Posterior vena cava (tissue), 2 donors: Measurements from ENCODE around the gene GABRR2. TPM values are rescaled to one million over a fixed set of nuclear protein-coding genes. Genes with fewer than 3 reads are reported as not detected.
"Not testable (repeated sequence)": the region's sequence is repeated elsewhere in the genome, so short reads cannot be mapped to it uniquely, and the experiment has no call there.

Experiments
- DNase-seq: peaks from one replicate; pipeline ENCODE4 v3.0.0-alpha.2; 2020; ENCODE audit warnings: low spot score
- intact Hi-C, 2 donors: fragments of 100-400 bp; cut with DNase I; formaldehyde crosslinking; loops; one replicate each; pipeline versions ENCODE4 v1.14.1 to v1.14.2; 2022 to 2023
- total RNA-seq, 2 donors: library from RNA; stranded (reverse); fragmentation: NEBNext Ultra II Directional; extraction: Animal tissue kit (Norgen Biotek cat#: 25700); gene quantifications; one replicate each; pipeline ENCODE4 v1.2.1, GENCODE V29; 2021
- donor health status: DM: yes; HTN: yes; CAD: no.
- donor health status: DM: yes; HTN: yes; CAD: no.

Gene GABRR2
- total RNA-seq, 2 donors from 2014 or later = 0.93 to 1.7 TPM

DNA sequence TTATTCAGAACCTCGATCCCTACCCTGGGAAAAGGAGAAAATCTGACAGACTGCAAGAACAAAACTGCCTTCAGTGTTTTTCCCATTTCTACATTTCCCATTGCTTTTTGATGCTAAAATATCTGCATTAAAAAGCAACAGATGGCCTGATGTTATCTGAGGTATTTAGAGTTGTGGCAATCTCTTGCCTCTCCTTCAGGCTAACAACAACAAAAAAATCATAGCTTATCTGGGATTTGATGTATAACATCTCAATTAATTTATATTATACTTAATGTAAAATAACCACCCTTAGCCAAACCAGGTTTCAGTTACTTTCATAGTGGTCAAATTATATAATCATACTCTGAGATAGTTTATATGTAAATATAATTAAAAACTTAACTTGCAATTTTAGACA is 15.8 kb upstream of the GABRR2 start:
- intact Hi-C loops = no loop called here
- DNase-seq = no peak

DNA sequence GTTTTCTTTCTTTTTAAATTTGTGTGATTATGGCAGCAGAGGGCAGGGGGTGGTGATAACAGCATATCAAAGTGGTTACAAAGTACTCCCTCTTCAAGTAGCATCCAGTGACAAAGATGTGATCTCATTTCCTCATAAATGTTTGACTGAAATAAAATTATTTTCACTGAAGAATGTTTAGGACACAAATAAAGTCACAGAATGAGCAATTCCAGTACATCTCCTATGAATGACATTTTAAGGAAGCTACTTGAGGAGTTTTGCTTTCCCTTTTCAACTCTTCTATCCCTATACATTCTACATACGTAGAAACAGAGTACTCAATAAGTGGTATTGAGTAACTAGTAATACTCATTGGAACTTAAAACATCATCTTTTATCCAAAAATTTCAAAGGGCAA is 13.9 kb upstream of the GABRR2 start:
- intact Hi-C loops = no loop called here
- no peak for DNase-seq

DNA sequence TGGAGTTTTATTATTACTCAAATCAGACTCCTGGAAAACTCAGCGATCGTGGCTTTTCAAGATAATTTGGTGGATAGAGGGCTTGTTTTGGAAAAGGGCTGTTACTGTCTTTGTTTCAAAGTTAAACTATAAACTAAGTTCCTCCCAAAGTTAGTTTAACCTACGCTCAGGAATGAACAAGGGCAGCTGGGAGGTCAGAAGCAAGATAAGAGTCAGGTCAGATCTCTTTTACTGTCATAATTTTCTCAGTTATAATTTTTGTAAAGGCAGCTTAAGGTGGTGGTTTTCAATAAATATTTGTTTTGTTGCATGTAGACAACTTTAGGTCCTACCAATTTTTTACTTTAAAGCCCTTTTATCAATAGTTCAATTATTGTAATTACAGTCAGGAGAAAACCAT is 9.2 kb upstream of the GABRR2 start:
- no peak for DNase-seq
- intact Hi-C loops = no loop called here

DNA sequence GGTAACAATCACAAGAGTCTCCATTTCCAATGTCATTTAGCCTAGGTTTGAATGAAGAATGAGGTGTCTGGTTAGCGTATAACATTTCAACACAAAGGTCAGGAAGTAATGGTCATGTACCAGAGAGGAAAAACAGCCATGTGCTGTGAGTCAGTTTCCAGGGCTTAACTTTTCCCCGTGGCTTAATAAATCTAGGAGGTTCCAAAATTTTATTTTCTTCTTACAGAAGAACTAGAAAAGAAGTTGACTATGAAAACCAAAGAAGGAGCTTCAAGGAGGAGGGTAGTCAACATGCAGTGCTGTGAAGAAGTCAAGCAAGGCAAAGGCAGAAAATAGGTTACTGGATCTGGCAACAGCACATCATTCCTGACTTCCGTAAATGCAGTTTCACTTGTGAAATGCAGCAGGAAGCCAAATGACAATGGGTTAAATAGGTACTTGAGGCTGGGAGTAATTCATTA is 8.4 kb upstream of the GABRR2 start:
- no peak for DNase-seq
- intact Hi-C loops = no loop called here

DNA sequence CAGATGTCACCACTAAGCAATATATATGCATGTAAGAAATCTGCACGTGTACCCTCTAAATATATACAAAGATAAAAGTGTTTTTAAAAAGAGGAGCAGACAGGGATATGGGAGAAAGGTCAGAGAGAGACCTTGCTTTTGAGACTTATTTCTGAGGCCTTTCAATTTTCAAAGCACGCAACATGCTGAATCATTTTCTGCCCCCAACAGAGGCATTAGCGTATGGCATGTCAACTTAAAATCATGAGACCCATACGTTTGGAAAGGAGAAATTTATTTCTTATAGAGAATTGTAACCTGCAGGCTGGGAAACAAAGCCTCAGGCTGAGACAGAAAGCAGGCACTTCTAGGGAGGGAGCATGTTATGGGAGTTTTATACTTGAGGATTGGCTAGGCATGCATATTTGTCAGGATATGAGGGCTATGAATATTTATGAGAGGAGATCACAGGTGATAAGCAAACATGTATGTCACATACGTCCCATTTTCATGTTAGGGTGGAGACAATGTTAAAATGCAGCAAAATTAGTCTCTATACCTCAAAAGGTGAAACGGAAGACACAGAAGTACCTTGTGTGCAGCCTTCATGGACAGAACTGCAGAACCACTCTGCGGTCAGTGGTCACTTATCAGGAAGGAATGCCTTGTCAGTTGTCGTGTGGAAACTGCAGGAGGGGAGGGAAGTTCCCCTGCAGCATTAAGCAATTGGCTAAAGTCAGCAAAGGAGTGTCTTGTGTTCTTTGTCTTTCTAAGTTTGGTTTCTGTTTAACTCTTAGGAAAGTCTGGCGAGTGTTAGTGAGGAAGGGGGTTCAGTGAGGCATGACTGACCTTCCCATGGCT is 6.3 kb upstream of the GABRR2 start:
- DNase-seq = no peak
- intact Hi-C loops = no loop called here

DNA sequence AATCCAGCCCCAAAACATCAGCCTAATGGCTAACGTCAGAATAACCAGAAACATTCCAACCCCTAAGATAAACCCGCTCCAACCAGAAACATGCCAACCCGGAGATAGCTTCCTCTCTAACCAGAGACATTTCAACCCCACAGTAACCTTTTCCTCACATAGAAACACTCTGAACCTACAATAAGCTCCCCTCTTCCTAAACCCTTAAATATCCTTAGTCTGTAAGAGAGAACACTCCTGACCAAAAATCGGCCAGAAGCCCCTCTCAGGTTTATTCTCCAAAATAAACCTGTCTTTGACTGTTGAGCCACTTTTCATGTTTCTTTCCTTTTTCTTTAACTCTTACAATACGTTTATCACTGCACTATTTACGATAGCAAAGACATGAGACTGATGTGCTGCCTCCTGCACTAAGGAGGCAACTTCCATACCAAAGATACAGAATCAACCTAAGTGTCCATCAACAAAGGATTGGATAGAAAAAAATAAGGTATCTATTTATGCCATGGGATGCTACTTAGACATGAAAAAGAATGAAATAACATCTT is 5.0 kb upstream of the GABRR2 start:
- intact Hi-C loops = no loop called here
- DNase-seq = no peak

DNA sequence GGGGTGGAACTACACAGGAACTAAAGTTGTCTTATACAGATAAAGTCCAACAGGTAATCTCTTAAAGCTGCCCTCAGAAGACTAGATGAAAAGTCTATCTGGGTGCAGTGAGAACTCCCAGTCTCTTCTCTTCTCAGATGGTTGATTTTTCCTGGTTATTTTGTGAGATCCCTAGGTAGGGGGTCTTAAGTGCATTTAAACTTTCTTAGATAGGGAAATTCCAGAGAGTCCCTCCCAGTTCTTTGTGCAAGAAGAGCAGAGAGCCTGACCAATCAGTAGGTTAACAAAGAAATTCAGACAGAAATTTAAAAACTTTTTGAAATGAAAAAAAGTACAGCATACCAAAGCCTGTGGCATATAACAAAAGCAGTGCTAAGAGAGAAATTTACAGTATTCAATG is 2.0 kb upstream of the GABRR2 start:
- intact Hi-C loops = no loop called here
- DNase-seq = no peak

DNA sequence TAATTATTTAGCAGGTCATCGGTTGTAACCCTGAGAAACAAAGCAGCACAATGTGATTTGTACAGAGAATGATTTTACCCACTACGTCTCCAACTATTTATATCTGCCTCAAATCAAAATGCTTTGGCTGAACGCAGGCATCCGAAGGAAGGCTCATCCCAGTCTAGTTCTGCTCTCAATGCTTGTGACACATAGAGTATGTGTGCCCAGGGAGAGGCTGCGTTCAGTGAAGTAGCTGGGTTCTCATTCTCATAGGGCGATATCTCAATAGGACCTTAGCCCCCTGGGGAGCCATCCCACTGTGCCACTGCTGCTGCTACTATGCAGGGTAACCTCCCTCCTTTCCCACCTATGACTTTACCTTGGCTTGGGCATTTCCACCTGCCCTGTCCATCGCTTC is 407 bp downstream of the GABRR2 start:
- intact Hi-C loops = no loop called here
- no peak for DNase-seq

DNA sequence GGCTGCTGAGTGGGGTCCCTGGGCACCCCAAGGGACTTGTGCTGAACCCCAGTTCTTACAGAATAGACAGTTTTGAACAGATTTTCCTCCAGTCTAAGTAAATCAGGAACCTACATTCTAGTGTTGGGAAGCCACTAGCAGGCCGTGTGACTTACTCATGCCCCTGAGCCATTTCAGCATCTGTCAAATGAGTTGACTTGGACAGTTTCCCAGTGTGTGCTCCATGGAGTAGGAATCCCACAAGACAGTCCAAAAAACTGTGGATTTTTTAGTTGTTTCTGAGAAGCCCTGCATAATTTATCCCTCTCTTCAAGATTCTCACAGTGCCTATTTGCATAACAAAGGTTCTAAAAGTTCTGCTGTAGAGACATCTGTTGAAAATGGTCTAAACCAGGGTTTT is 2.1 kb downstream of the GABRR2 start:
- DNase-seq = no peak
- intact Hi-C loops = no loop called here

DNA sequence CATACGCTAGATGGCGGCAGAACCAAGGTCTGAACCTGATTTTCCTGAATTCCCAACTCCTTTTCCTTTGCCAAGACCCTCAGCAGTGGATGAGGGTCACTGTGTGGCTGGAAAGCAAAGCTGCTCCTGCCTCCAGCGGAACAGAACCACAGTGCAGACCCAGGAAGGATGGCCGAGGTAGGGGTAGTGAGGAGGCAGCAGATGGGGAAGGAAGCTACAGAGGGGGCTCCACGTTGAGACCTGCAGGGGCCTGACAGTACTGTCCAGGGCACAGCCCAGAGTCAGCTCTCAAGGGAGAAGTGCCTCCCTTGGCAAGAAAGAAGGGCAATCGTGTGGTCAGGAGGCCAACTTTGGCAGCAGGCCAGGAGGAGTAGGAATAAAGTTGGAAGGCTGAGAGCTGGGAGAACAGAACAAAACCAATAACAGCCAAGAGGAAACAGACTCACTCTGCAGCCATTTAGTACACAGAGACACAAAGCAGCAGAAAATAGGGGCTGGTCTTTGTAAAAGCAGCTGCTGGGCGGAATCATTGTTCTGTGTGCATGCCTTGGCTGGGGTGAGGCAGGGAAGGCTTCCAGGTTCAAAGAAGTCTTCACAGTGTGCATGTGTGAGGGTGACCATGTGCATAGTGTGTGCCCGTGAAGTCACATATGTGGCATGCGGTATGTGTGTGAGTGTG is 3.1 kb downstream of the GABRR2 start:
- intact Hi-C loops = no loop called here
- DNase-seq = peak; percentile 89

DNA sequence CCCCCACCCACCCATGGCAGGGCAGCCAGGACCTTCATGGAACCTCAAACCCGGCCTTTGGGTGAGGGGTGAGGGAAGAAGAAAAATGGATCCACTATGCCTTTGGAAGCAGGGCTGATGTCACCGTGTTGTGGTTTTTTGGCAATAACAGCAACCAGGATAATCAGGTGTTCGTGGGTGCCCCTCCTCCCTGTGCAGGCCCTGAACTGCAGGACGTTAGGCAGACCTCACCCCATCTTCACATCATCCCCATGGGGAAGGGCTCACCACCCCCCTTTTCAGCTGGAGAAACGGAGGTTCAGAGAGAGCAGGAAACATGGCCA is 3.6 kb downstream of the GABRR2 start:
- intact Hi-C loops = no loop called here
- no peak for DNase-seq

DNA sequence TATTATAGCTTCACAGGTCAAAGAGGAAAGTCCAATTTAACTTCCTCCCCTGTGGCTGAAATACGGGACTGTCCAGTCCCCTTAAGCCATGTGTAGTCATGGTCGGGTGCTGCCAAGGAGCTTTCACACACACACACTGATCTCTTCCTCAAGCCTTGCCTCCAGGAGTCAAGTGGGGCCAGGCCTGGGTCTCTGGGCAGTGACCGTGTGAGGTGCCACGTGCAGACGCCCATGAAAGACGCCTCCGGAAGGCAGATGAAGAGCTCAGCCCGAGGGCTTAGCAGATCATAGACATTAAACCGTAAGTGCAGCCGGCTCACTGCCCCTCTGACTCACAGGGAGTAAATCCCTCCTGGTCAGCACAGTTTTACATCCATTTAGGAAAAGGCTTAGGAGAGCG is 4.2 kb downstream of the GABRR2 start:
- no peak for DNase-seq
- intact Hi-C loops = no loop called here

DNA sequence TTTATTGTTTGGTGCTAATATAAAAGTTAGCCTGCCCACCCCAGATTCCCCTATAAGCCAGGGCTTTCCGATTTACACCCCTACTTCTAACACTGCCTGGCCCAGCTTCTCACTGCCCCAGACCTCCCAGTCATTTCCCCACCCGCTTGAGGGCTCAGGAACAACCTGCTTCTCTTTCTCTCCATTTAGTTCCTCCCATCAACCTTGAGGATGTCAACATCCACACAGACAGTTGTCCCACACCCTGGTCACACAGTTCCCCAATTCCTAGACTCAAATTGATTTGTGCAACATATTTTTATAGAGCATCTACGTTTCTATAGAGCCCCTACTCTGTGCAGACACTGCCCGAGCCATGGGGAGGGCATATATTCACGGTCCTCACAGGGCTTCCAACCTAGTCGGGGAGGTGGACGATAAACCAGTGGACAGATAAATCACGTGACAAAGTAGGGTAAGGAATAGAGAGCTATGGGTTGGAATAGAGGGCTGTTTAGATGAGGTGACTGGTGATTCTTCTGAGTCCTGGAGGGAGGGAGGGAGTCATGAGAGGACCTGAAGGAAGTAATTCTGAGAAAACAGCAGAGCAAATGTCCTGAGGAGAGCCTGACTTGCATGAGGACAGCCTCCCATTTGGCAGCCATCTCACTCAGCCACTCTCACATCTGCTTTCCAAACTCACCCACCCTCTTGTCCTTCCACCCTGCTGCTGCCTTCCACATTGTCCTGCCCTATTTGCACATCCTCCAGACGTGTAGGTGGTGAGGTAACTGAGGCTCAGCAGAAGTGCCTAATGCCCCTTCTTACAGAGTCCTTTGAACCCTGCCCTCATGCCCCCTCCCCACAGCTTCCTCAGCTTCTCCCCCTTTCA is 6.3 kb downstream of the GABRR2 start:
- intact Hi-C loops = no loop called here
- DNase-seq = no peak

DNA sequence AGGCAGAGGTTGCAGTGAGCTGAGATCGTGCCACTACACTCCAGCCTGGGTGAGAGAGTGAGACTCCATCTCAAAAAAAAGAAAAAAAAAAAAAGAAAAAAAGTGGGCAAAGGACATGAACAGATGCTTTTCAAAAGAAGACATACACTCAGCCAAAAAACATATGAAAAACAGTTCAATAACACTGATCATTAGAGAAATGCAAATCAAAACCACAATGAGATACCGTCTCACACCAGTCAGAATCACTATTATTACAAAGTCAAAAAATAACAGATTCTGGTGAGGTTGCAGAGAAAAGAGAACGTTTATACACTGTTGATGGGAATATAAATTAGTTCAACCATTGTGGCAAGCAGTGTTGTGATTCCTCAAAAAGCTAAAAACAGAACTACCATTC is 10.6 kb downstream of the GABRR2 start:
- DNase-seq, intact Hi-C loops: not testable (repeated sequence)

DNA sequence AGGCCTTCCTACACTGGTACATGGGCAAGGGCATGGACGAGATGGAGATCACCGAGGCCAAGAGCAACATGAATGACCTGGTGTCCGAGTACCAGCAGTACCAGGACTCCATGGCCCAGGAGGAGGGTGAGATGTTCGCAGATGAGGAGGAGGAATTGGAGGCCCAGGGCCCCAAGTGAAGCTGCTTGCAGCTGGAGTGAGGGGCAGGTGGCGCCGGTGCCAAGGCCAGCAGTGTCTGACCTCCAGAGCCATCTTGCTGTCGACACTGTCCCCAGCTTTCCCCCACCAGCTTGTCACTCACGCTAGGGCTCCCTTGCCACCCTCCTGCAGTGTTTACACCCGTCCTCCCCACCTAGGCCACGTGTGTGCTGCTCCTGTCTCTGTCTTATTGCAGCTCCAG is 12.2 kb downstream of the GABRR2 start:
- intact Hi-C loops = no loop called here
- no peak for DNase-seq

DNA sequence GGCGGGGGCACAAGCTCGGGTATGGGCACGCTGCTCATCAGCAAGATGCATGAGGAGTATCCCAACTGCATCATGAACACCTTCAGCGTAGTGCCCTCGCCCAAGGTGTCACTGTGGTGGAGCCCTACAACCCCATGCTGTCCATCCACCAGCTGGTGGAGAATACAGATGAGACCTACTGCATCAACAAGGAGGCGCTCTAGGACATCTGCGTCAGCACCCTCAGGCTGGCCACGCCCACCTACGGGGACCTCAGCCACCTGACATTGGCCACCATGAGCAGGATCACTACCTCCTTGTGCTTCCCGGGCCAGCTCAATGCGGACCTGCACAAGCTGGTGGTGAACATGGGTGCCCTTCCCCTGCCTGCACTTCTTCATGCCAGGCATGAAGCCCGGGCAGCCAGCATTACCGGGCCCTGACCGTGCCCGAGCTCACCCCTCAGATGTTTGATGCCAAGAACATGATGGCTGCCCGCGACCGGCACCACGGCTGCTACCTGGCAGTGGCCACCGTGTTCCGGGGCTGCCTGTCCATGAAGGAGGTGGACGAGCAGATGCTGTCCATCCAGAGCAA is 12.8 kb downstream of the GABRR2 start:
- intact Hi-C loops = no loop called here
- no peak for DNase-seq

DNA sequence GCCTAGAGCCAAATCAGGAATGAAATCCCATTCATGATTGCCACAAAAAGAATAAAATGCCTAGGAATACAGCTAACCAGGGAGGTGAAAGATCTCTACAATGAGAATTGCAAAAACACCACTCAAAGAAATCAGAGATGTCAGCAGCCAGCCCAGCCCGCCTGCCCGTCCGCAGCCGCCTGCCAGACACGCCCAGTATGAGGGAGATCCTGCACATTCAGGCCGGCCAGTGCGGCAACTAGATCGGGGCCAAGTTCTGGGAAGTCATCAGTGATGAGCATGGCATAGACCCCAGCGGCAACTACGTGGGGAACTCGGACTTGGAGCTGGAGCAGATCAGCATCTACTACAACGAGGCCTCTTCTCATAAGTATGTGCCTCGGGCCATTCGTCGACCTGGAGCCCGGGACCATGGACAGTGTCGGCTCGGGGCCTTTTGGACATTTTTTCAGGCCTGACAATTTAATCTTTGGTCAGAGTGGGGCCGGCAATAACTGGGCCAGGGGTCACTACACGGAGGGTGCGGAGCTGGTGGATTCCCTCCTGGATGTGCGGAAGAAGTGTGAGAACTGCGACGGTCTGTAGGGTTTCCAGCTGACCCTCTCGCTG is 13.4 kb downstream of the GABRR2 start:
- intact Hi-C loops = no loop called here

DNA sequence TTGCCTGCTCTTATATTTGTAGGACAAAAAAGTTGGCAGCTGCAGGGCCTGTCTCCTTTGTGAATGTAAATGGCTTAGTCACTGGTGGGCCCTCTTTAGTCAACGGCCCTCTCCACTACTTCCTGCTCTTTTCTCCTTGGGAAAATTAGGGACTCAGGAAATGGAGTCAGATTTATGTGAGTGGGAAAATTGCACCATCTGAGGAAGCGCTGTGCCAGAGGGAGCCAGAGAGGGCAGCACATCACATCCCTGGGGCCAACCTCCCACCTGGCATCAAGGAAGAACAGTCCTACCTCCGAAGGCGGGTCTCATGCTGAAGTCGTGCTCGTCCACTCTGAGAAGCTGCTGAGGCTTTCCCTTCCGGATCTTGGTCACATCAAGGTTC is 15.6 kb downstream of the GABRR2 start:
- DNase-seq = no peak
- intact Hi-C loops = no loop called here

More for the DNA sequence above, 13.4 kb downstream of the GABRR2 start:
- DNase-seq = no peak
